Measurements from ENCODE around the gene RAB20.

- TF ChIP-seq POLR2A (IDR thresholded peaks at IDR 0.05), result no peak
- TF ChIP-seq, protein P1, sequence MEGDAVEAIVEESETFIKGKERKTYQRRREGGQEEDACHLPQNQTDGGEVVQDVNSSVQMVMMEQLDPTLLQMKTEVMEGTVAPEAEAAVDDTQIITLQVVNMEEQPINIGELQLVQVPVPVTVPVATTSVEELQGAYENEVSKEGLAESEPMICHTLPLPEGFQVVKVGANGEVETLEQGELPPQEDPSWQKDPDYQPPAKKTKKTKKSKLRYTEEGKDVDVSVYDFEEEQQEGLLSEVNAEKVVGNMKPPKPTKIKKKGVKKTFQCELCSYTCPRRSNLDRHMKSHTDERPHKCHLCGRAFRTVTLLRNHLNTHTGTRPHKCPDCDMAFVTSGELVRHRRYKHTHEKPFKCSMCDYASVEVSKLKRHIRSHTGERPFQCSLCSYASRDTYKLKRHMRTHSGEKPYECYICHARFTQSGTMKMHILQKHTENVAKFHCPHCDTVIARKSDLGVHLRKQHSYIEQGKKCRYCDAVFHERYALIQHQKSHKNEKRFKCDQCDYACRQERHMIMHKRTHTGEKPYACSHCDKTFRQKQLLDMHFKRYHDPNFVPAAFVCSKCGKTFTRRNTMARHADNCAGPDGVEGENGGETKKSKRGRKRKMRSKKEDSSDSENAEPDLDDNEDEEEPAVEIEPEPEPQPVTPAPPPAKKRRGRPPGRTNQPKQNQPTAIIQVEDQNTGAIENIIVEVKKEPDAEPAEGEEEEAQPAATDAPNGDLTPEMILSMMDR (IDR thresholded peaks at IDR 0.05), result no peak
Measured at GRCh38 chr13:110610955-110611595, 49.6 kb upstream of the RAB20 start.
